ENCODE measurements around the gene SPATA21.

DNA sequence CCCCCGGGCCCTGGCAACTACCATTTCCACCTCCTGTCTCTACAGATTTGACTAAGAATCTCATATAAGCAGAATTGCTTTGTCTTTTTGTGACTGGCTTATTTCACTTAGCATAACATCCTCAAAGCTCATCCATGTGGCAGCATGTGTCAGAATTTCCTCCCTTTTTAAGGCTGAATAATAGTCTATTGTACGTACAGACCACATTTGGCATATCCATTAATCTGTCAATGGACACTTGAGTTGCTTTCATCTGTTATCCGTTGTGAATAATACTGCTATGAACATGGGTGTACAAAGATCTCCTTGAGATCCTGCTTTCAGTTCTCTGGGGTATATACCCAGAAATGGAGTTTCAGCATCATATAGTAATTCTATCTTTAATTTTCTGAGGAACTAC, 24.0 kb downstream of the SPATA21 start:
- TF ChIP-seq POLR2AphosphoS5 (IDR thresholded peaks at IDR 0.05) (no peak), POLR2A (IDR thresholded peaks at IDR 0.05) (no peak)
- TF ChIP-seq, protein P1, sequence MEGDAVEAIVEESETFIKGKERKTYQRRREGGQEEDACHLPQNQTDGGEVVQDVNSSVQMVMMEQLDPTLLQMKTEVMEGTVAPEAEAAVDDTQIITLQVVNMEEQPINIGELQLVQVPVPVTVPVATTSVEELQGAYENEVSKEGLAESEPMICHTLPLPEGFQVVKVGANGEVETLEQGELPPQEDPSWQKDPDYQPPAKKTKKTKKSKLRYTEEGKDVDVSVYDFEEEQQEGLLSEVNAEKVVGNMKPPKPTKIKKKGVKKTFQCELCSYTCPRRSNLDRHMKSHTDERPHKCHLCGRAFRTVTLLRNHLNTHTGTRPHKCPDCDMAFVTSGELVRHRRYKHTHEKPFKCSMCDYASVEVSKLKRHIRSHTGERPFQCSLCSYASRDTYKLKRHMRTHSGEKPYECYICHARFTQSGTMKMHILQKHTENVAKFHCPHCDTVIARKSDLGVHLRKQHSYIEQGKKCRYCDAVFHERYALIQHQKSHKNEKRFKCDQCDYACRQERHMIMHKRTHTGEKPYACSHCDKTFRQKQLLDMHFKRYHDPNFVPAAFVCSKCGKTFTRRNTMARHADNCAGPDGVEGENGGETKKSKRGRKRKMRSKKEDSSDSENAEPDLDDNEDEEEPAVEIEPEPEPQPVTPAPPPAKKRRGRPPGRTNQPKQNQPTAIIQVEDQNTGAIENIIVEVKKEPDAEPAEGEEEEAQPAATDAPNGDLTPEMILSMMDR (IDR thresholded peaks at IDR 0.05), result no peak

All from suprapubic skin (tissue), 4 donors.